Glutamatergic neuron (in vitro differentiated cells): ENCODE results near the gene TECTB. TPM values are rescaled to one million over a fixed set of nuclear protein-coding genes. Genes with fewer than 3 reads are reported as not detected.

ENCODE experiments used
- DNase-seq: peaks from one replicate; pipeline ENCODE4 v3.0.0; 2022
- H3K27ac Mint-ChIP-seq: one replicate; pipeline ENCODE4 v1.8.0; 2020; ENCODE audit warnings: mild to moderate bottlenecking, mixed read lengths, inconsistent platforms; ENCODE audit not compliant: unreplicated experiment
- H3K27me3 Mint-ChIP-seq: one replicate; pipeline ENCODE4 v1.8.0; 2020; ENCODE audit warnings: mild to moderate bottlenecking, moderate library complexity, mixed read lengths, inconsistent platforms; ENCODE audit not compliant: unreplicated experiment
- H3K36me3 Mint-ChIP-seq: one replicate; pipeline ENCODE4 v1.8.0; 2020; ENCODE audit warnings: mild to moderate bottlenecking, mixed read lengths, inconsistent platforms; ENCODE audit not compliant: unreplicated experiment
- H3K4me1 Mint-ChIP-seq: one replicate; pipeline ENCODE4 v1.8.0; 2020; ENCODE audit warnings: mild to moderate bottlenecking, low read depth, mixed read lengths, inconsistent platforms; ENCODE audit not compliant: unreplicated experiment
- H3K4me3 Mint-ChIP-seq: one replicate; pipeline ENCODE4 v1.8.0; 2020; ENCODE audit warnings: mild to moderate bottlenecking, mixed read lengths, inconsistent platforms; ENCODE audit not compliant: unreplicated experiment
- H3K9me3 Mint-ChIP-seq: one replicate; pipeline ENCODE4 v1.8.0; 2020; ENCODE audit warnings: mild to moderate bottlenecking, moderate library complexity, mixed read lengths, inconsistent platforms; ENCODE audit not compliant: unreplicated experiment
- total RNA-seq: library from RNA; stranded (reverse); fragmentation: NEBNext Ultra II Directional; extraction: Animal tissue kit (Norgen Biotek cat#: 25700); gene quantifications from one replicate; pipeline ENCODE4 v1.2.1, GENCODE V29; 2021; ENCODE audit not compliant: unreplicated experiment
- TF ChIP-seq, protein P1 (sequence below): fragments of 200-600 bp; sonication (generic); IDR thresholded peaks from one replicate; pipeline ENCODE4 v1.5.0; 2021; ENCODE audit not compliant: partially characterized antibody, unreplicated experiment

TECTB gene
- total RNA-seq, 1 donor from 2014 or later = not detected

DNA sequence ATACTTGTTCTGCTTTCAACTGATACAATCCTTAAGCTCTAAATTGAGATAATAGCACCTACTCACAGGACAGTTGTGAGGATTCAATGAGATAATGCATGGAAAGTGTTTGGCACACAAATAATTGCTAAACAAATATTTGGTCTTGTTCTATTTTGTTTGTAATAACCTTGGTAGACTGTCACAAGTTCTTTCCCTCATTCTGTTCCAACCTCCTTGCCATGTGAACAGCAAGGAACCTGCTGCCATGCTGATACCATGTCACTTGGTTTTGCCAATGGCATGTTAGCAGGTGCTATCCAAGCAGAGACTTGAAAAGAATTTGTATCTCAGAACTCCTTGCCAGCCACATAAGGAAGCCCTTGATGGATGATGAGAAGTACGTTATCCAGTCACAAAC is 24.8 kb upstream of the TECTB start:
- no peaks in the 10 kb centered on the region for H3K27me3 Mint-ChIP-seq
- peaks cover 3% of the 10 kb centered on the region for H3K9me3 Mint-ChIP-seq
- no peaks in the 10 kb centered on the region for H3K4me1 Mint-ChIP-seq
- no peaks in the 10 kb centered on the region for H3K36me3 Mint-ChIP-seq
- no peak overlapping the region for H3K27ac Mint-ChIP-seq
- no peak overlapping the region for H3K4me3 Mint-ChIP-seq
- DNase-seq = no peak
- TF ChIP-seq, protein P1, sequence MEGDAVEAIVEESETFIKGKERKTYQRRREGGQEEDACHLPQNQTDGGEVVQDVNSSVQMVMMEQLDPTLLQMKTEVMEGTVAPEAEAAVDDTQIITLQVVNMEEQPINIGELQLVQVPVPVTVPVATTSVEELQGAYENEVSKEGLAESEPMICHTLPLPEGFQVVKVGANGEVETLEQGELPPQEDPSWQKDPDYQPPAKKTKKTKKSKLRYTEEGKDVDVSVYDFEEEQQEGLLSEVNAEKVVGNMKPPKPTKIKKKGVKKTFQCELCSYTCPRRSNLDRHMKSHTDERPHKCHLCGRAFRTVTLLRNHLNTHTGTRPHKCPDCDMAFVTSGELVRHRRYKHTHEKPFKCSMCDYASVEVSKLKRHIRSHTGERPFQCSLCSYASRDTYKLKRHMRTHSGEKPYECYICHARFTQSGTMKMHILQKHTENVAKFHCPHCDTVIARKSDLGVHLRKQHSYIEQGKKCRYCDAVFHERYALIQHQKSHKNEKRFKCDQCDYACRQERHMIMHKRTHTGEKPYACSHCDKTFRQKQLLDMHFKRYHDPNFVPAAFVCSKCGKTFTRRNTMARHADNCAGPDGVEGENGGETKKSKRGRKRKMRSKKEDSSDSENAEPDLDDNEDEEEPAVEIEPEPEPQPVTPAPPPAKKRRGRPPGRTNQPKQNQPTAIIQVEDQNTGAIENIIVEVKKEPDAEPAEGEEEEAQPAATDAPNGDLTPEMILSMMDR = no peak

DNA sequence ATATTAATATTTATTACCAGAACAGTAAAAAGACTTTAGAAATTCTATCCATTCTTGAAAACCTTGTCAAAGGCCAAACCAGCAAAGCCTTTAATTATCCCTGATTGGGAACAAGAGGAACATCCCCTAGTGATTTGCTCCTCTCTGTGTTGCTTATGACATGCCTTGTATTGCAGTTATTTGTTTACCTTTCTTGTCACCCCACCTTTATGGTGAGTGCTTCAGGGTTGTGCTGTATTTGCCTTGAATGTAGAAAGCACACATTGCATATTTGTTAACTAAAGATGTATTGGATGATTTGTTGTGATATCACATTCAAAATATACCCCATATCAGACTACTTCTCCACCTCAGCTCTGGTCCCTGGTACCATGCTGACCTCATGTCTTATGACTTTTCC is 23.5 kb upstream of the TECTB start:
- TF ChIP-seq, protein P1 = no peak
- no peak for DNase-seq
- no peaks in the 10 kb centered on the region for H3K27me3 Mint-ChIP-seq
- H3K36me3 Mint-ChIP-seq = no peaks in the 10 kb centered on the region
- H3K27ac Mint-ChIP-seq = no peak overlapping the region
- peaks cover 3% of the 10 kb centered on the region for H3K9me3 Mint-ChIP-seq
- H3K4me1 Mint-ChIP-seq = no peaks in the 10 kb centered on the region
- no peak overlapping the region for H3K4me3 Mint-ChIP-seq

DNA sequence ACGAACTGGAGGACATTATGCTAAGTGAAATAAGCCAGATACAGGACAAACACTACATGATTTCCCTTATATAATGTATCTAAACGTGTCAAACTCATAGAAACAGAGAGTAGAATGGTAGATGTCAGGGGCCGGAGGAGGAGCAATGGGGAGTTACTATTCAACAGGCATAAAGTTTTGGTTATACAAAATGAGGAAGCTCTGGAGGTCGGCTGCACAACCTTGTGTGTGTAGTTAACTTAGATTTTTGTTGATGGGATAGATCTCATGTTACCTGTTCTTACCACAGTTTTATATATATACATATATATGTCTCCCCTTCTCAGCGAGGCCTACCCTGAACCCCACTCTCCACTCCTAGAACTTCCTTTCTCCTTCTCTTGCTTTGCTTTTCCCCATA is 22.4 kb upstream of the TECTB start:
- no peak for DNase-seq
- TF ChIP-seq, protein P1 = no peak
- Mint-ChIP-seq H3K4me1 (no peaks in the 10 kb centered on the region), H3K27ac (no peak overlapping the region), H3K36me3 (no peaks in the 10 kb centered on the region), H3K4me3 (no peak overlapping the region), H3K27me3 (no peaks in the 10 kb centered on the region), H3K9me3 (peaks cover 3% of the 10 kb centered on the region)

DNA sequence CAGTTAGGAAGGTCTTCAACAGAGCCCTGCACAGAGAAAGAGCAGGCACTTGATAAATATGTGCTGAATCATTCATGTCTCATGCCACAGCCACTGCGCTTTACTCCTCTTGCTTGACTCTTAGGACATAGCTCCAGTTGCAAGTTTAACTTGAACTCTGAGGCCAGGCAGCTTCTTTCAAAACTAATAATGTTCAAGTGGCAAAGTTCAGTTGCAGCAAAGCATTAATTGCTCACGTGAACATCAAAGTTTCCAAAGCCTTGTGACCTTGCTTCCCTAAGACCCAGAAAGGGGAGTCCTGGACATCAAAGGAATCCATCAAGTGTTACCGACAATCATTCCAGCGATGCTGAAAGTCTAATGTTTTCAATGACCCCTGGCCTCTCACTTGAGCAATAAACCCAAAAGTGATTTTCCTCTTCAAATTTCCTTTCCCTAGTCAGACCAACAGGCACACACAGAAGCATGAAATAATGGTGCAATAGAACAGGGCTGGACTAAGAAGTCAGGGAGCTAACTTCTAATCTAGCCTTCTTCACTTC is 21.8 kb upstream of the TECTB start:
- Mint-ChIP-seq H3K4me3 (no peak overlapping the region), H3K4me1 (no peaks in the 10 kb centered on the region), H3K27ac (no peak overlapping the region), H3K36me3 (no peaks in the 10 kb centered on the region), H3K9me3 (peaks cover 3% of the 10 kb centered on the region), H3K27me3 (no peaks in the 10 kb centered on the region)
- DNase-seq = no peak
- TF ChIP-seq, protein P1 = no peak

DNA sequence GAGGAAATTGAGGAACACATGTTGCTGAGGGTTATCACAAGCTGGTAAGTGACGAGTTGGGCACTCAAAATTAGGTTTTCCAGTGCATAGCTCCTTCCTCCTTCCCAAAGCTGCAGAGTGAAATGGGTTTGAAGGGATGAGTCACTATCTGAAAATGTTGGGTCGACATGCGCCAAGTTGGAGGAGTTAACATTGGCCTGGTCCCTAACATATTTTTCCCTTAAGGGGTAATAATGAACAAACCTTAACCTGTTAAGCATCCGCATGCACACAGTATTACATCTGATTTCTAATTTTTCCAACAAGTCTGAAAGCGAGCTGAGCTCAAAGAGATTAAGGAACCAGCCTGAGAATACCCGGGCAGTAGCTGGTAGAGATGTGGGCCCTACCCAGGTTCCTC is 20.7 kb upstream of the TECTB start:
- Mint-ChIP-seq H3K4me1 (no peaks in the 10 kb centered on the region), H3K36me3 (no peaks in the 10 kb centered on the region), H3K27ac (no peak overlapping the region), H3K4me3 (no peak overlapping the region), H3K27me3 (no peaks in the 10 kb centered on the region), H3K9me3 (peaks cover 3% of the 10 kb centered on the region)
- DNase-seq = no peak
- TF ChIP-seq, protein P1 = no peak
